ENCODE measurements around the gene TIMM29.
"Not testable (repeated sequence)": the region's sequence is repeated elsewhere in the genome, so short reads cannot be mapped to it uniquely, and the experiment has no call there.

TIMM29 gene

GRCh38 chr19:10946958-10947657 lies 18.5 kb downstream of the TIMM29 start:
- FAIRE-seq = no peak

GRCh38 chr19:10952809-10953208 lies 24.2 kb downstream of the TIMM29 start:
- no peak for FAIRE-seq

GRCh38 chr19:10959277-10959968 lies 30.8 kb downstream of the TIMM29 start:
- not testable (repeated sequence) for FAIRE-seq

GRCh38 chr19:10960314-10961072 lies 31.9 kb downstream of the TIMM29 start, which contains the start of gene SMARCA4:
Gene SMARCA4 (plus strand): TSS chr19:10961030. CDS start chr19:10984152, 23,122 bp downstream.
- no peak for FAIRE-seq

- FAIRE-seq = no peak
These were observed 32.7 kb downstream of the TIMM29 start for GRCh38 chr19:10961073-10961860.

GRCh38 chr19:10962863-10963262 lies 34.3 kb downstream of the TIMM29 start:
- FAIRE-seq = no peak

- FAIRE-seq = no peak
These were observed 35.3 kb downstream of the TIMM29 start for GRCh38 chr19:10963865-10964264.

- FAIRE-seq = no peak
These were observed 36.3 kb downstream of the TIMM29 start for GRCh38 chr19:10964903-10965302.

GRCh38 chr19:10965398-10965797 lies 36.8 kb downstream of the TIMM29 start:
- no peak for FAIRE-seq

GRCh38 chr19:10966809-10967208 lies 38.2 kb downstream of the TIMM29 start:
- no peak for FAIRE-seq

- no peak for FAIRE-seq
These were observed 40.0 kb downstream of the TIMM29 start for GRCh38 chr19:10968527-10969135.

- FAIRE-seq = no peak
These were observed 42.6 kb downstream of the TIMM29 start for GRCh38 chr19:10971107-10971726.

GRCh38 chr19:10975374-10976130 lies 46.9 kb downstream of the TIMM29 start:
- FAIRE-seq = no peak

- FAIRE-seq = no peak
These were observed 47.7 kb downstream of the TIMM29 start for GRCh38 chr19:10976131-10976892.

GRCh38 chr19:10977742-10978092 lies 49.1 kb downstream of the TIMM29 start:
- no peak for FAIRE-seq
